Measurements from ENCODE around the gene EPGN. TPM values are rescaled to one million over a fixed set of nuclear protein-coding genes. Genes with fewer than 3 reads are reported as not detected.

EPGN gene
- total and polyA plus RNA-seq, 2 donors (not counting 3 experiments of a cell fraction or from before 2014, with no cell fraction given) = 1.2 TPM; not detected in 1

DNA sequence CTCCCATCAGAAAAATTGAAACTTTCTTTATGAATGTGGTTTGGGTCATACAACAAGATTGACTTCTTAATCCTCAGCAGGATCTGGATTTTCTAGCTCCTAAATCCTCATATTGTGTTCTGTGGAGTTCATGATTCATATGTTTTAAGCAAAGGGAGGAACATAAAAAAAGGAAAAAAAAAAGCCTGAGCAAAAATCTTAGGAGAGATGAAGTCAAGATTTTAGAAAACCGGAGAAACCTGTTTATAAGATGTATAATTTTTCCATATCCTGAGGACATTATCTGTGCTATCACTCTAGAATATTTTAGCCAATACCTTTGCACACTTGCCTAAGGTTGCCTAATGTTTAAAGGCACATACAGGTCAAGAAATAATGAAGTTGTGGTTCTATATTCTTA lies 49.7 kb downstream of the EPGN start:
- no peaks in the 10 kb centered on the region for H3K27me3 ChIP-seq (ENCODE audit: control insufficient read depth in 2 of 2, insufficient read depth in 2 of 2, low read length in 2 of 2)
- H3K27ac ChIP-seq (ENCODE audit: insufficient read depth, low read depth, low read length) = no peak overlapping the region
- intact Hi-C loops (cut with micrococcal nuclease) (loop anchor here (1.0 kb wide), 1 partner anchor 7 kb away; the partner anchor contains the start of gene EREG), dilution Hi-C loops (cut with MboI; ENCODE audit: extremely low pct_ligation_motif_present, low sequenced_read_pairs) (no loop called here)
- no peaks in the 10 kb centered on the region for H3K36me3 ChIP-seq (ENCODE audit: control insufficient read depth in 2 of 2, extremely low read depth in 1 of 2, insufficient read depth in 2 of 2, low read length in 2 of 2)
- H3K4me1 ChIP-seq (ENCODE audit: control insufficient read depth, extremely low read depth, insufficient read depth, low read length) = no peaks in the 10 kb centered on the region
- FAIRE-seq (no peak), DNase-seq (ENCODE audit: low read depth, low spot score) (no peak)
- no TSS peak for BruUV-seq (replicated peaks)
- H3K4me2 ChIP-seq (ENCODE audit: insufficient read depth, low read length) = no peak overlapping the region
- TF ChIP-seq POLR2A (IDR thresholded peaks at IDR 0.05; ENCODE audit: low read depth, low read length) (no peak), EZH2 (IDR thresholded peaks at IDR 0.05; ENCODE audit: borderline replicate concordance, low read depth, low read length, severe bottlenecking) (no peak), MYC (IDR thresholded peaks at IDR 0.05; ENCODE audit: low read depth, low read length) (no peak), FOS (IDR thresholded peaks at IDR 0.05; ENCODE audit: borderline replicate concordance, insufficient read depth, low read length) (no peak), POLR2AphosphoS5 (IDR thresholded peaks at IDR 0.05; ENCODE audit: insufficient read depth, low read depth, low read length) (no peak), JUN (IDR thresholded peaks at IDR 0.05; ENCODE audit: borderline replicate concordance, insufficient read depth, insufficient read length, low read depth) (no peak), CTCF (IDR thresholded peaks at IDR 0.05; ENCODE audit: extremely low read depth in 1 of 2, insufficient read depth in 1 of 2, low read depth in 1 of 2, low read length in 2 of 2) (no peak), MAX (IDR thresholded peaks at IDR 0.05; ENCODE audit: insufficient read depth, insufficient read length) (no peak), GATA2 (IDR thresholded peaks at IDR 0.05; ENCODE audit: insufficient read depth, insufficient read length, low read depth, low read length) (no peak)
- CTCF ChIA-PET = no interaction called here
- H4K20me1 ChIP-seq (replicated peaks; ENCODE audit: control insufficient read depth, extremely low read depth, insufficient read depth, low read length) = no peaks in the 10 kb centered on the region
- H2AFZ ChIP-seq (ENCODE audit: low read depth, low read length) = no peak overlapping the region
- H3K9me3 ChIP-seq (replicated peaks; ENCODE audit: control insufficient read depth, insufficient read depth, low read length) = no peaks in the 10 kb centered on the region
- H3K9me1 ChIP-seq (replicated peaks; ENCODE audit: control insufficient read depth, extremely low read depth, insufficient read depth, low read length) = no peaks in the 10 kb centered on the region
- H3K4me3 ChIP-seq (replicated peaks in 1 of 3; ENCODE audit: insufficient read depth in 1 of 3, low read depth in 1 of 3, low read length in 3 of 3) = no peak overlapping the region
- H3K9ac ChIP-seq (replicated peaks; ENCODE audit: extremely low read depth, insufficient read depth, low read length) = no peak overlapping the region
- POLR2A ChIA-PET = no interaction called here
- H3K79me2 ChIP-seq (ENCODE audit: control insufficient read depth, insufficient read depth, low read length) = no peaks in the 10 kb centered on the region
